Measurements from ENCODE around the gene RGS11. TPM values are rescaled to one million over a fixed set of nuclear protein-coding genes. Genes with fewer than 3 reads are reported as not detected.

RGS11 gene
- 1 to 10 TPM; 2.6 to 3.9 TPM for total RNA-seq
- polyA plus RNA-seq: 1 to 10 TPM; 1.8 to 5.6 TPM
- long read RNA-seq, donor 1, partial matches to known transcripts: 5 of 5 reads
- long read RNA-seq, donor 1, other reads (novel, unspliced or antisense): 0 of 5 reads
- long read RNA-seq, donor 2: 0 reads
- long read RNA-seq, donor 3: 0 reads
- long read RNA-seq, donor 4: 0 reads
- long read RNA-seq, donor 5: 0 reads

- peaks cover 3 to 23% (median 7%) of the 10 kb centered on the region in 3 donors for H3K27me3 ChIP-seq (ENCODE audit: control insufficient read depth in 3 of 3, insufficient read depth in 3 of 3, low read length in 2 of 3)
- ATAC-seq (ENCODE audit: insufficient read depth, low FRiP score): no peak
- 3 to 7% methylated on average over 18 to 56 of the region's 56 CpGs for WGBS, 2 donors
These were observed at the start of gene RGS11 for GRCh38 chr16:275786-276232. RGS11 (minus strand) TSS chr16:275944; CDS start chr16:275911, 33 bp downstream.

DNA sequence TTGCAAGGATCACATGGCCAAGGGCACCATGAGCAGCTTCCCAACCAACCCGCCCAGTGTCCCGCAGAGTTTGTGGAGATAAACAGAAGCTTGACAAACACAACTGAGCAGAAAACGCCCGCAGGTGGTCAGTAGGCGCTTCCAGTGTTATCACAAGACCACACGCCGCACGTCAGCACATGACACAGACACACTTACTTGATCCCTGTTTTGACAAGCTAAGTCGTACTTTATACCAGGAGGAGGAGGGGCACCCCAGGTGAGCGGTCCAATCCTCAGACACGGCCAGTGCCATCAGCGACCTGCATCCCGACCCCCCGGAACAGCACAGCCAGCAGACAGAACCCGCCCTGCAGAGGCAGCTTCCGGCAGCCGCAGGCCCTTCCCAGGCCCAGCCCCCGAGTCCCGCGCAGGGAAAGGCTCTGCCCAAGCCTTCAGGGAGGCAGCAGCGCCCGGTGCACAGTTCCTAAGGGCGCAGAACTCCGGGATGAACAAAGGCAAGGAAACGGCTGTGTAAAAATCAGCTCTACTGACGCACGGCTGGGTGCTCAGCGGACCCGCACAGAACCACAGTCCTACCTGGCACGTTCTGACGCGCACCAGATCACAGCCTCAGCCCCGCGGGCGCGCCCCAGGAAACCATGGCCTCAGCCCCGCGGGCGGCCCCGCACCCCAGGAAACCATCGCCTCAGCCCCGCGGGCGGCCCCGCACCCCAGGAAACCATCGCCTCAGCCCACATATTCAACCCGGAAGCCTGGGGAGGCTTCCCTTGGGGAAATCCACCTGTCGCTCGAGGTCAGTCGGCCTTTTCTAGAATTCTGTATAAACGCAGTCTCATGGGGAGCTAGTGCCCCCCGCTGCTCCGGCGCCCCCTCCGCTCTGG is 48.9 kb upstream of the RGS11 start:
- DNase-seq (no peak), ATAC-seq (ENCODE audit: insufficient read depth, low FRiP score) (no peak)
- peak overlapping the region in 1 of 2 donors; percentile 54 for H3K27ac ChIP-seq (ENCODE audit: low read depth in 1 of 2, low read length in 1 of 2)
- no peak for TF ChIP-seq CTCF (IDR thresholded peaks at IDR 0.05; ENCODE audit: control extremely low read depth, extremely low read depth)
- no peaks in the 10 kb centered on the region for H3K36me3 ChIP-seq (ENCODE audit: control insufficient read depth in 4 of 4, insufficient read depth in 4 of 4, low read length in 4 of 4)
- no peak overlapping the region for H3K4me3 ChIP-seq
- H3K9ac ChIP-seq (ENCODE audit: insufficient read depth in 1 of 2, low read length in 2 of 2): no peak overlapping the region
- H3K9me3 ChIP-seq (ENCODE audit: control insufficient read depth in 4 of 4, insufficient read depth in 3 of 4, low read length in 3 of 4): no peaks in the 10 kb centered on the region
- WGBS, 2 donors: 22 to 50% methylated on average over 51 to 55 of the region's 55 CpGs
- no peaks in the 10 kb centered on the region for H3K27me3 ChIP-seq (ENCODE audit: control insufficient read depth in 3 of 3, insufficient read depth in 3 of 3, low read length in 2 of 3)
- H3K4me1 ChIP-seq (ENCODE audit: control insufficient read depth in 5 of 5, insufficient read depth in 5 of 5, low read length in 5 of 5): peaks cover 0 to 26% (median 5%) of the 10 kb centered on the region in 5 donors

More at GRCh38 chr16:275786-276232, at the start of gene RGS11:
- DNase-seq: no peak
- H3K9ac ChIP-seq (ENCODE audit: insufficient read depth in 1 of 2, low read length in 2 of 2): no peak within 1 kb of the TSS
- peaks cover 0 to 1% (median 0%) of the 10 kb centered on the region in 4 donors for H3K9me3 ChIP-seq (ENCODE audit: control insufficient read depth in 4 of 4, insufficient read depth in 3 of 4, low read length in 3 of 4)
- H3K4me3 ChIP-seq: peak within 1 kb of the TSS; percentile 45
- TF ChIP-seq CTCF (IDR thresholded peaks at IDR 0.05; ENCODE audit: control extremely low read depth, extremely low read depth): no peak
- no peaks in the 10 kb centered on the region for H3K36me3 ChIP-seq (ENCODE audit: control insufficient read depth in 4 of 4, insufficient read depth in 4 of 4, low read length in 4 of 4)
- peak within 1 kb of the TSS in 1 of 2 donors; percentile 34 for H3K27ac ChIP-seq (ENCODE audit: low read depth in 1 of 2, low read length in 1 of 2)
- H3K4me1 ChIP-seq (ENCODE audit: control insufficient read depth in 5 of 5, insufficient read depth in 5 of 5, low read length in 5 of 5): peaks cover 0 to 17% (median 0%) of the 10 kb centered on the region in 5 donors

DNA sequence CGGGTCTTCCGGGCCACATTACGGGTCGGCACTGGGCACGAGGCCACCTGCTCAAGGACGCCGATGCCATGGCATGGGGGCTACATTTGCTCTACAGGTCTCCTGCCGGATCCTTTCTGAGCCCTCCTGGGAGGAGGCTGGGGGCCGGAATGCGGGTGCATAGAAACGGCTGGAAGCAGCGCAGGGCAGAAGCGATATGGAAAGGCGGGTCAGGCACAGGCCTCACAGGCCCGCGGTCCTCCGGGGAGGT is 48.4 kb upstream of the RGS11 start:
- Histone ChIP-seq H3K4me1 (ENCODE audit: control insufficient read depth in 5 of 5, insufficient read depth in 5 of 5, low read length in 5 of 5) (peaks cover 0 to 26% (median 5%) of the 10 kb centered on the region in 5 donors), H3K27ac (ENCODE audit: low read depth in 1 of 2, low read length in 1 of 2) (no peak overlapping the region), H3K4me3 (no peak overlapping the region), H3K36me3 (ENCODE audit: control insufficient read depth in 4 of 4, insufficient read depth in 4 of 4, low read length in 4 of 4) (peaks cover 0 to 4% (median 0%) of the 10 kb centered on the region in 4 donors), H3K9ac (ENCODE audit: insufficient read depth in 1 of 2, low read length in 2 of 2) (no peak overlapping the region), H3K9me3 (ENCODE audit: control insufficient read depth in 4 of 4, insufficient read depth in 3 of 4, low read length in 3 of 4) (no peaks in the 10 kb centered on the region), H3K27me3 (ENCODE audit: control insufficient read depth in 3 of 3, insufficient read depth in 3 of 3, low read length in 2 of 3) (no peaks in the 10 kb centered on the region)
- TF ChIP-seq CTCF (IDR thresholded peaks at IDR 0.05; ENCODE audit: control extremely low read depth, extremely low read depth): no peak
- WGBS, 2 donors: 88 to 93% methylated on average over 17 of the region's 17 CpGs
- DNase-seq (no peak), ATAC-seq (ENCODE audit: insufficient read depth, low FRiP score) (no peak)

Measured in lung (tissue), 16 donors.